SU-DHL-6 (cell line): ENCODE data around the gene MRPS26.

Experiments used
- H2AFZ ChIP-seq: fragments of 200-600 bp; sonication (generic); 2 replicates; pipeline ENCODE4 v1.6.1; 2014; ENCODE audit warnings: low read depth, mild to moderate bottlenecking, moderate library complexity, mixed read lengths, antibody characterized with exemption, low read length; ENCODE audit not compliant: severe bottlenecking
- H3F3A ChIP-seq: fragments of 200-600 bp; shearing (Covaris generic); 2 replicates; pipeline ENCODE4 v1.6.0; 2016; ENCODE audit warnings: antibody characterized with exemption, mild to moderate bottlenecking; ENCODE audit not compliant: insufficient read depth
- H3K27ac ChIP-seq: fragments of 200-600 bp; sonication (generic); 2 replicates; pipeline ENCODE4 v1.5.1; 2016; ENCODE audit warnings: low read depth, mild to moderate bottlenecking, low read length, moderate library complexity, mixed read lengths
- H3K27me3 ChIP-seq: fragments of 200-600 bp; sonication (generic), shearing (Covaris generic); 2 replicates; pipeline ENCODE4 v1.6.0; 2014; ENCODE audit warnings: mild to moderate bottlenecking, low read length
- H3K36me3 ChIP-seq: fragments of 200-600 bp; sonication (generic); 2 replicates; pipeline ENCODE4 v1.6.1; 2014; ENCODE audit warnings: mild to moderate bottlenecking, low read length, mixed read lengths
- H3K4me2 ChIP-seq: fragments of 300-600, 200-600 bp; shearing (Covaris generic), sonication (generic); 2 replicates; pipeline ENCODE4 v1.6.0; 2014; ENCODE audit warnings: low read length, low read depth, mild to moderate bottlenecking; ENCODE audit not compliant: poor library complexity, severe bottlenecking
- H3K4me3 ChIP-seq: fragments of 200-600 bp; sonication (generic); 2 replicates; pipeline ENCODE4 v1.5.1; 2014; ENCODE audit warnings: antibody characterized with exemption, low read length, mild to moderate bottlenecking, mixed read lengths; ENCODE audit not compliant: insufficient read depth, poor library complexity, severe bottlenecking
- H3K79me2 ChIP-seq: fragments of 200-600 bp; sonication (generic); 2 replicates; pipeline ENCODE4 v1.6.1; 2014; ENCODE audit warnings: mild to moderate bottlenecking, low read length, moderate library complexity; ENCODE audit not compliant: insufficient read depth
- H3K9ac ChIP-seq: fragments of 200-600 bp; sonication (generic); 2 replicates; pipeline ENCODE4 v1.7.0; 2014; ENCODE audit warnings: mild to moderate bottlenecking, low read length
- H3K9me2 ChIP-seq: fragments of 200-600 bp; sonication (generic); replicated peaks from 2 replicates; pipeline ENCODE4 v1.6.1; 2014; ENCODE audit warnings: low read length; ENCODE audit not compliant: insufficient read depth
- H3K9me3 ChIP-seq: fragments of 200-600 bp; sonication (generic); 2 replicates; pipeline ENCODE4 v1.6.1; 2014; ENCODE audit warnings: low read length, mixed read lengths; ENCODE audit not compliant: insufficient read depth
- H4K20me1 ChIP-seq: fragments of 200-600 bp; sonication (generic); 2 replicates; pipeline ENCODE4 v1.6.1; 2014; ENCODE audit warnings: low read depth, mild to moderate bottlenecking, antibody characterized with exemption, low read length, moderate library complexity, mixed read lengths
- EZH2phosphoT487 ChIP-seq: fragments of 200-600 bp; sonication (generic), shearing (Covaris generic); conservative IDR thresholded peaks from 2 replicates; pipeline ENCODE4 v1.6.1; 2018; ENCODE audit warnings: mild to moderate bottlenecking, antibody characterized with exemption, low read length, moderate library complexity, mixed read lengths
- TF ChIP-seq, protein P1 (sequence below): fragments of 200-600 bp; sonication (generic); IDR thresholded peaks from one replicate; pipeline ENCODE4 v1.5.1; 2017; ENCODE audit warnings: antibody characterized with exemption, mild to moderate bottlenecking, low read length, moderate library complexity; ENCODE audit not compliant: insufficient read depth, poor library complexity, severe bottlenecking

The MRPS26 gene

GRCh38 chr20:3039426-3039825 is 6.4 kb upstream of the MRPS26 start:
- no peaks in the 10 kb centered on the region for H3F3A ChIP-seq
- H3K27ac ChIP-seq = no peak overlapping the region
- no peaks in the 10 kb centered on the region for H3K9me2 ChIP-seq
- no peak overlapping the region for H3K4me3 ChIP-seq
- no peak for TF ChIP-seq EZH2phosphoT487
- TF ChIP-seq, protein P1, sequence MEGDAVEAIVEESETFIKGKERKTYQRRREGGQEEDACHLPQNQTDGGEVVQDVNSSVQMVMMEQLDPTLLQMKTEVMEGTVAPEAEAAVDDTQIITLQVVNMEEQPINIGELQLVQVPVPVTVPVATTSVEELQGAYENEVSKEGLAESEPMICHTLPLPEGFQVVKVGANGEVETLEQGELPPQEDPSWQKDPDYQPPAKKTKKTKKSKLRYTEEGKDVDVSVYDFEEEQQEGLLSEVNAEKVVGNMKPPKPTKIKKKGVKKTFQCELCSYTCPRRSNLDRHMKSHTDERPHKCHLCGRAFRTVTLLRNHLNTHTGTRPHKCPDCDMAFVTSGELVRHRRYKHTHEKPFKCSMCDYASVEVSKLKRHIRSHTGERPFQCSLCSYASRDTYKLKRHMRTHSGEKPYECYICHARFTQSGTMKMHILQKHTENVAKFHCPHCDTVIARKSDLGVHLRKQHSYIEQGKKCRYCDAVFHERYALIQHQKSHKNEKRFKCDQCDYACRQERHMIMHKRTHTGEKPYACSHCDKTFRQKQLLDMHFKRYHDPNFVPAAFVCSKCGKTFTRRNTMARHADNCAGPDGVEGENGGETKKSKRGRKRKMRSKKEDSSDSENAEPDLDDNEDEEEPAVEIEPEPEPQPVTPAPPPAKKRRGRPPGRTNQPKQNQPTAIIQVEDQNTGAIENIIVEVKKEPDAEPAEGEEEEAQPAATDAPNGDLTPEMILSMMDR = no peak
- 0 out of 2 replicates have a peak, but pooled peaks cover 2% of the 10 kb centered on the region for H3K36me3 ChIP-seq
- H2AFZ ChIP-seq = no peak overlapping the region
- no peak overlapping the region for H3K4me2 ChIP-seq
- no peaks in the 10 kb centered on the region for H3K79me2 ChIP-seq
- no peaks in the 10 kb centered on the region for H3K27me3 ChIP-seq
- H3K9ac ChIP-seq = no peak overlapping the region
- no peaks in the 10 kb centered on the region for H3K9me3 ChIP-seq
- H4K20me1 ChIP-seq = no peaks in the 10 kb centered on the region

GRCh38 chr20:3040086-3040485 is 5.8 kb upstream of the MRPS26 start:
- Histone ChIP-seq H3K27me3 (no peaks in the 10 kb centered on the region), H3K4me2 (no peak overlapping the region), H3K9me3 (no peaks in the 10 kb centered on the region), H3K79me2 (no peaks in the 10 kb centered on the region), H2AFZ (no peak overlapping the region), H4K20me1 (no peaks in the 10 kb centered on the region), H3K4me3 (no peak overlapping the region), H3K36me3 (0 out of 2 replicates have a peak, but pooled peaks cover 2% of the 10 kb centered on the region), H3K9ac (no peak overlapping the region), H3K27ac (no peak overlapping the region), H3F3A (no peaks in the 10 kb centered on the region), H3K9me2 (no peaks in the 10 kb centered on the region)
- no peak for TF ChIP-seq EZH2phosphoT487
- TF ChIP-seq, protein P1 = no peak

DNA sequence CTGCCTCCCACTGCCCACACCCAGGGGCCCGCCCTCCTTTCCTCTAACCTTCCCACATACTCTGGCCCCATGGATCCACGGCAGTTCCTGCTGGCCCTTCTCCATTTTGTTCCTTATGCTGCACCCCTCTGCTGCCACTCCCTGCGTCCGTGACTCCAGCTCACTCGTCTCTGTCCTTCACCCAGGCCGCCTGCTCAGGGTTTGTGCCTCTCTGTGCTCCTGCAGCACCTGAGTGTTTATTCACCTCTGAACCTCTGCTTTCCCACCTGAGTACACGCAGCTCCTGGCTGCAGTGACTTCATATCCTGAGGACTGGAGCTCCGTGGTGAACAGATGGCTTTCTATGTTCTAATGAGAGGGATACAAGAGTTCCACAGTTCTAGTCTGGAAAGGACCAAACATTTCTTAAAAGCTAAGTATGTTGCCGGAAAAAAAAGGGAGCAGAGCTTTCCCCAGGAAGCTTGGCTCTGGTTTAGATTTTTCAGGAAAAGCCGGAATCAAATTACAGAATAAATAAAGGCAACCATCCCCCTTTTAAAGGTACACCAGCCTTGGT is 3.9 kb upstream of the MRPS26 start:
- Histone ChIP-seq H3K36me3 (0 out of 2 replicates have a peak, but pooled peaks cover 2% of the 10 kb centered on the region), H4K20me1 (no peaks in the 10 kb centered on the region), H3K27ac (no peak overlapping the region), H3K9ac (no peak overlapping the region), H3K4me2 (no peak overlapping the region), H3K79me2 (peaks cover 8% of the 10 kb centered on the region), H3K4me3 (no peak overlapping the region), H3K27me3 (no peaks in the 10 kb centered on the region), H3F3A (no peaks in the 10 kb centered on the region), H2AFZ (no peak overlapping the region), H3K9me2 (no peaks in the 10 kb centered on the region), H3K9me3 (no peaks in the 10 kb centered on the region)
- TF ChIP-seq EZH2phosphoT487 = no peak
- TF ChIP-seq, protein P1 = no peak
